ENCODE measurements around the gene ASIC4.

DNA sequence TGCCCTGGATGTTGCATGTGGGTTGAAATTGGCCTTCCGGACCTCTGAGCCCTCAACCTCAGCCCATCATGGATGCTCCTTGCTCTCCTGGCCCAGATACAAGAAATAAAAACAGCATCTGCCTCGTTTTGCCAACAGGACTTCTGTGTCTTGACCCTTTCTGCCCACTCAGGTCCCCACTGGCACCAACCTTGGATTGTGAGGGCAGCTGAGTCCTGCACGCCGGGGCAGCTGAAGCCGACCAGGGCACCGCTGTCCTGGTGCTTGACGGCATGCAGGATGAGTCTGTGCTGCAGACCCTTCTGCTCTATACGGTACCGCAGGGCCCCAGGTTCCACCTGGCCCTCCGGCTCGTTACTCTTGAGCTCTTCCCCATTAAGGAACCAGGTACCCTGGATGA, 52.4 kb downstream of the ASIC4 start:
- TF ChIP-seq, protein P1, sequence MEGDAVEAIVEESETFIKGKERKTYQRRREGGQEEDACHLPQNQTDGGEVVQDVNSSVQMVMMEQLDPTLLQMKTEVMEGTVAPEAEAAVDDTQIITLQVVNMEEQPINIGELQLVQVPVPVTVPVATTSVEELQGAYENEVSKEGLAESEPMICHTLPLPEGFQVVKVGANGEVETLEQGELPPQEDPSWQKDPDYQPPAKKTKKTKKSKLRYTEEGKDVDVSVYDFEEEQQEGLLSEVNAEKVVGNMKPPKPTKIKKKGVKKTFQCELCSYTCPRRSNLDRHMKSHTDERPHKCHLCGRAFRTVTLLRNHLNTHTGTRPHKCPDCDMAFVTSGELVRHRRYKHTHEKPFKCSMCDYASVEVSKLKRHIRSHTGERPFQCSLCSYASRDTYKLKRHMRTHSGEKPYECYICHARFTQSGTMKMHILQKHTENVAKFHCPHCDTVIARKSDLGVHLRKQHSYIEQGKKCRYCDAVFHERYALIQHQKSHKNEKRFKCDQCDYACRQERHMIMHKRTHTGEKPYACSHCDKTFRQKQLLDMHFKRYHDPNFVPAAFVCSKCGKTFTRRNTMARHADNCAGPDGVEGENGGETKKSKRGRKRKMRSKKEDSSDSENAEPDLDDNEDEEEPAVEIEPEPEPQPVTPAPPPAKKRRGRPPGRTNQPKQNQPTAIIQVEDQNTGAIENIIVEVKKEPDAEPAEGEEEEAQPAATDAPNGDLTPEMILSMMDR (IDR thresholded peaks at IDR 0.05 in 2 of 3, conservative IDR thresholded peaks at IDR 0.05 in 1 of 3; ENCODE audit: borderline replicate concordance in 1 of 3, insufficient read depth in 1 of 3, low read depth in 2 of 3, low read length in 2 of 3), result no peak
- no peak for TF ChIP-seq ZNF274 (IDR thresholded peaks at IDR 0.05; ENCODE audit: low read depth, low read length)
- TF ChIP-seq, protein P2, sequence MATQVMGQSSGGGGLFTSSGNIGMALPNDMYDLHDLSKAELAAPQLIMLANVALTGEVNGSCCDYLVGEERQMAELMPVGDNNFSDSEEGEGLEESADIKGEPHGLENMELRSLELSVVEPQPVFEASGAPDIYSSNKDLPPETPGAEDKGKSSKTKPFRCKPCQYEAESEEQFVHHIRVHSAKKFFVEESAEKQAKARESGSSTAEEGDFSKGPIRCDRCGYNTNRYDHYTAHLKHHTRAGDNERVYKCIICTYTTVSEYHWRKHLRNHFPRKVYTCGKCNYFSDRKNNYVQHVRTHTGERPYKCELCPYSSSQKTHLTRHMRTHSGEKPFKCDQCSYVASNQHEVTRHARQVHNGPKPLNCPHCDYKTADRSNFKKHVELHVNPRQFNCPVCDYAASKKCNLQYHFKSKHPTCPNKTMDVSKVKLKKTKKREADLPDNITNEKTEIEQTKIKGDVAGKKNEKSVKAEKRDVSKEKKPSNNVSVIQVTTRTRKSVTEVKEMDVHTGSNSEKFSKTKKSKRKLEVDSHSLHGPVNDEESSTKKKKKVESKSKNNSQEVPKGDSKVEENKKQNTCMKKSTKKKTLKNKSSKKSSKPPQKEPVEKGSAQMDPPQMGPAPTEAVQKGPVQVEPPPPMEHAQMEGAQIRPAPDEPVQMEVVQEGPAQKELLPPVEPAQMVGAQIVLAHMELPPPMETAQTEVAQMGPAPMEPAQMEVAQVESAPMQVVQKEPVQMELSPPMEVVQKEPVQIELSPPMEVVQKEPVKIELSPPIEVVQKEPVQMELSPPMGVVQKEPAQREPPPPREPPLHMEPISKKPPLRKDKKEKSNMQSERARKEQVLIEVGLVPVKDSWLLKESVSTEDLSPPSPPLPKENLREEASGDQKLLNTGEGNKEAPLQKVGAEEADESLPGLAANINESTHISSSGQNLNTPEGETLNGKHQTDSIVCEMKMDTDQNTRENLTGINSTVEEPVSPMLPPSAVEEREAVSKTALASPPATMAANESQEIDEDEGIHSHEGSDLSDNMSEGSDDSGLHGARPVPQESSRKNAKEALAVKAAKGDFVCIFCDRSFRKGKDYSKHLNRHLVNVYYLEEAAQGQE (IDR thresholded peaks at IDR 0.05; ENCODE audit: low read depth), result no peak
